DND-41 (cell line): Measurements from ENCODE around the gene TUBA1B.

ENCODE experiments used
- ATAC-seq: fragments of 200-7000 bp; cut with Tn5 transposase; 3 replicates; pipeline ENCODE4 v1.9.1; 2021; ENCODE audit warnings: low read depth; ENCODE audit not compliant: insufficient read depth
- DNase-seq: peaks from one replicate; pipeline ENCODE4 v3.0.0-alpha.2; 2020
- H2AFZ ChIP-seq: 2 replicates; pipeline ENCODE4 v1.6.0; 2012; ENCODE audit warnings: low read depth, low read length
- H3K27ac ChIP-seq: 2 replicates; pipeline ENCODE4 v1.5.1; 2012; ENCODE audit warnings: low read length, inconsistent platforms
- H3K27me3 ChIP-seq: fragments of 200-600 bp; sonication (generic); 2 replicates; pipeline ENCODE4 v1.6.0; 2012; ENCODE audit warnings: low read length, mild to moderate bottlenecking, inconsistent platforms; ENCODE audit not compliant: insufficient read depth, poor library complexity
- H3K36me3 ChIP-seq: 2 replicates; pipeline ENCODE4 v1.5.1; 2012; ENCODE audit warnings: low read length, inconsistent platforms; ENCODE audit not compliant: insufficient read depth
- H3K4me1 ChIP-seq: 2 replicates; pipeline ENCODE4 v1.5.1; 2012; ENCODE audit warnings: mild to moderate bottlenecking, low read length; ENCODE audit not compliant: insufficient read depth
- H3K4me2 ChIP-seq: 2 replicates; pipeline ENCODE4 v1.6.0; 2012; ENCODE audit warnings: mild to moderate bottlenecking, moderate library complexity, low read length, inconsistent platforms; ENCODE audit not compliant: insufficient read depth
- H3K4me3 ChIP-seq, 2 experiments: fragments of 200-600 bp in 1 of 2; shearing (Covaris generic) in 1 of 2; 2 replicates each; pipeline ENCODE4 v1.5.1; 2012 to 2016; ENCODE audit warnings: inconsistent platforms in 2 of 2, low read length in 2 of 2, mild to moderate bottlenecking in 2 of 2, low read depth in 1 of 2, moderate library complexity in 1 of 2
- H3K79me2 ChIP-seq: 2 replicates; pipeline ENCODE4 v1.6.0; 2012; ENCODE audit warnings: low read length, inconsistent platforms; ENCODE audit not compliant: insufficient read depth
- H3K9ac ChIP-seq: 2 replicates; pipeline ENCODE4 v1.6.0; 2012; ENCODE audit warnings: low read depth, mild to moderate bottlenecking, inconsistent platforms, low read length, moderate library complexity
- H3K9me3 ChIP-seq: 2 replicates; pipeline ENCODE4 v1.5.1; 2012; ENCODE audit warnings: low read length, moderate library complexity, mild to moderate bottlenecking, inconsistent platforms; ENCODE audit not compliant: insufficient read depth, severe bottlenecking
- H4K20me1 ChIP-seq: 2 replicates; pipeline ENCODE4 v1.6.0; 2012; ENCODE audit warnings: low read length; ENCODE audit not compliant: insufficient read depth
- CTCF ChIP-seq: IDR thresholded peaks from 2 replicates; pipeline ENCODE4 v1.5.1; 2012; ENCODE audit warnings: borderline replicate concordance, low read length, moderate library complexity, mild to moderate bottlenecking; ENCODE audit not compliant: poor library complexity, severe bottlenecking; ENCODE audit errors: extremely low read depth
- EZH2 ChIP-seq: IDR thresholded peaks from 3 replicates; pipeline ENCODE4 v1.6.1; 2012; ENCODE audit warnings: borderline replicate concordance, low read depth, mild to moderate bottlenecking, moderate library complexity, low read length, inconsistent platforms; ENCODE audit not compliant: severe bottlenecking

TUBA1B gene

GRCh38 chr12:49094160-49094974 lies 36.8 kb downstream of the TUBA1B start, which contains the start of gene DHH:
DHH (minus strand) TSS chr12:49094801; CDS start chr12:49094512, 289 bp downstream.
- DNase-seq: no peak
- Histone ChIP-seq H3K36me3 (peaks cover 20% of the 10 kb centered on the region), H3K4me1 (peaks cover 21% of the 10 kb centered on the region), H3K9me3 (no peaks in the 10 kb centered on the region), H3K27me3 (peaks cover 35% of the 10 kb centered on the region), H3K79me2 (no peaks in the 10 kb centered on the region), H2AFZ (no peak within 1 kb of the TSS), H4K20me1 (no peaks in the 10 kb centered on the region; the same call in 1 of the 2 replicates), H3K4me3 (no peak within 1 kb of the TSS), H3K4me2 (no peak within 1 kb of the TSS), H3K27ac (no peak within 1 kb of the TSS), H3K9ac (no peak within 1 kb of the TSS)
- no peak for ATAC-seq
- TF ChIP-seq CTCF (no peak), EZH2 (no peak)

GRCh38 chr12:49093792-49094159 lies 37.4 kb downstream of the TUBA1B start:
- Histone ChIP-seq H3K79me2 (no peaks in the 10 kb centered on the region), H3K9me3 (no peaks in the 10 kb centered on the region), H3K4me1 (peaks cover 26% of the 10 kb centered on the region), H2AFZ (no peak overlapping the region), H3K9ac (no peak overlapping the region), H3K4me3 (no peak overlapping the region), H3K27ac (no peak overlapping the region), H4K20me1 (no peaks in the 10 kb centered on the region; the same call in 1 of the 2 replicates), H3K36me3 (peaks cover 17% of the 10 kb centered on the region), H3K27me3 (peaks cover 41% of the 10 kb centered on the region), H3K4me2 (no peak overlapping the region)
- DNase-seq: no peak
- ATAC-seq: no peak
- TF ChIP-seq EZH2 (no peak), CTCF (no peak)

GRCh38 chr12:49092816-49093406 lies 38.3 kb downstream of the TUBA1B start:
- Histone ChIP-seq H4K20me1 (no peaks in the 10 kb centered on the region; the same call in 1 of the 2 replicates), H3K27ac (no peak overlapping the region), H3K4me1 (peaks cover 35% of the 10 kb centered on the region), H3K9me3 (no peaks in the 10 kb centered on the region), H3K9ac (no peak overlapping the region), H3K36me3 (peaks cover 13% of the 10 kb centered on the region), H2AFZ (no peak overlapping the region), H3K27me3 (peaks cover 46% of the 10 kb centered on the region), H3K4me2 (no peak overlapping the region), H3K79me2 (no peaks in the 10 kb centered on the region), H3K4me3 (no peak overlapping the region)
- TF ChIP-seq CTCF (no peak), EZH2 (no peak)
- ATAC-seq (no peak), DNase-seq (no peak)
